C4-2B (cell line): ENCODE results near the gene GPX8.

Source experiments
- H3K27ac ChIP-seq: fragments of 450-650 bp; 2 replicates; pipeline ENCODE4 v1.5.1; 2017
- CTCF ChIP-seq: fragments of 450-650 bp; conservative IDR thresholded peaks from 2 replicates; pipeline ENCODE4 v1.5.1; 2017; ENCODE audit warnings: mild to moderate bottlenecking
- ZFX ChIP-seq: fragments of 450-650 bp; IDR thresholded peaks from 2 replicates; pipeline ENCODE4 v1.6.1; 2017

GPX8 gene

DNA sequence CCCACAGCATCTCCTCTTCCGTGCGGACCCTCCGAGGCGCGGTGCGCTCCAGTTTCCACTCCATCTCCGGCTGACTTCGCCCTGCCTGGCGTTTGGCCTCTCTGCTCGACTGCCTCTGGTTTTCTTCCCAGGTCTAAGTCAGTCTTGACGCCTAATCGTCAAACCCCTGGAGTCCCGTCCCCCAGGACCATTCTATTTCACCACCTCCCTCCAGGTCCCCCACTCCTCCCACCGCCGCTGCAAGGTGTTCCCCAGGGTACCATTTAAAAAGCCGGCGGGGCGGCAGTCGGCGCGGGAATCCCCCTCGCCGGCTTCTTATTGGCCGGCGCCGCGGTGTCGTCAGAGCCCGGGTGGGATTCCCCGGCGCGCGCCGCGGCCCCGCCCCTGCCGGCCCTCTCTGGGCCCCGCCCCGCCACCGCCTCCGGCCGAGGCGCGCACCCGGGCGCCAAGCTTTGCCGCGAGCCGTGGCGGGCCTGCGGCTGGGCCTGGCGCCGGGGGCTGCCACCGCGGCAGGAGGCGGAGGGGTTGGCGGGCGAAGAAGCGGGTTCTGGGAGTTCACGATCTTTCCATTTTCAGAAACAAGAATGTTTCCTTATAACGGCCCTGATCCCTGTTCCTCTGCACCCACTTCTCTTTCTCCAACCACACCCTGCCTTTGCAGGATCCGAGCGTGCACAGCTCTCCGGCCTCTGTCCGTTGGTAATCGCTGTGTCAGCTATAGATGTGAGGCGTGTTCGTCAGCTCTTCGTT is 13.1 kb downstream of the GPX8 start, which contains the start of gene CDC20B:
TSS of gene CDC20B (minus strand) at position 241 of the 750 bp plus-strand sequence. CDS start at position 64, 177 bp downstream.
- TF ChIP-seq ZFX (no peak), CTCF (no peak)
- H3K27ac ChIP-seq, result no peak within 1 kb of the TSS; the same call in 1 of the 2 replicates

DNA sequence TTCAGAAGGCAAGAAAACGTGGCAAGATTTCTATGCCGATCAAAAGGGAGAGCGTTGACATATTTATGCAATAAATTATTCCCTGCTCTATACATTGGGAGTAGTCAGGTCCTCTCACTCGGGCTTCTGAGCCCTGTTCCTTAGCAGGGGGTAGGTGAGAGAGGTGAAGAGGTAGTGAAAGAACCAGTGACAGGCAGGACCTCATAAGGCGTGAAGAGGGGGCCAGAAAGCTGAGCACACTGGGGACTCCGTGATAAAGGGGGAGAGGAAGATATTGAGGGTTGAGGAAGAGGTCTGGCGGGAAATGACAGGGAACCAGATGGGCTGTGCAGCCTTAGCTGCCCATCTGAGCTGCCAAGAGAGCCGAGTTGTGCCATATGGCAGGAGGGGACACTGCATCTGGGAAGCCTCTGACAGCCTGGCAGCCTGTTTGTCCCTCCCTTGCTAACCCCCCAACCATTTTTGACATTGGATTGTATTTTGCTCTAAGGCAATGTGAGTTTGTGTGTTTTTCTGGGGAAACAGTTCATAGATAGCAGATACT is 13.8 kb downstream of the GPX8 start:
- TF ChIP-seq ZFX (no peak), CTCF (no peak)
- no peak overlapping the region; the same call in 1 of the 2 replicates for H3K27ac ChIP-seq

- H3K27ac ChIP-seq, result no peak overlapping the region
- TF ChIP-seq ZFX (no peak), CTCF (no peak)
Observed at GRCh38 chr5:55175781-55176175, 15.8 kb downstream of the GPX8 start.

GRCh38 chr5:55176176-55176818 is 16.3 kb downstream of the GPX8 start:
- H3K27ac ChIP-seq, result no peak overlapping the region
- TF ChIP-seq CTCF (no peak; the same call in 1 of the 2 replicates), ZFX (no peak)

GRCh38 chr5:55177078-55177477 is 17.1 kb downstream of the GPX8 start:
- no peak overlapping the region for H3K27ac ChIP-seq
- TF ChIP-seq CTCF (no peak), ZFX (no peak)

DNA sequence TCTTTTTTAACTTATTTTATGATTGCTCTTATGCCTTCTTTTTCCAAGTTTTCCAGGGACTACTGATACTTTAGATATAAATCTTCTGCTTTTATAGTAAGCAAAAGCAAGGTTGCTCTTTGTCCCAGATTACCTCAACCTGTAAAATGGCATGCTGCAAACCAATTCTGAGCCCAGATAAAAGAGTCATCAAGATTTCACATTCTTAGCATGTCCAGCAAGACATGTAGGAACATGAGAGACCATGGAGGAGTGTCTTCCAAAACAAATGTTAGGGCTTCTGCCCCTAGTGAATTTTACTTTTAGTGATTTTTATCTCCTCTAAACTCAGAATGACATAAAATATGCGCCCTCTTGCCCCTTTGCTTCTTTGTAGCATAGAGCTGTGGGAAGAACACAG is 20.0 kb downstream of the GPX8 start:
- H3K27ac ChIP-seq, result no peak overlapping the region
- TF ChIP-seq CTCF, result no peak
- no peak for TF ChIP-seq ZFX

GRCh38 chr5:55187370-55187769 is 27.4 kb downstream of the GPX8 start:
- TF ChIP-seq ZFX (no peak), CTCF (peak; percentile 77)
- H3K27ac ChIP-seq, result no peak overlapping the region
